ENCODE measurements around the gene ZNF436. TPM values are rescaled to one million over a fixed set of nuclear protein-coding genes. Genes with fewer than 3 reads are reported as not detected.

Gene ZNF436
- total and polyA plus RNA-seq, 2 of the 13 experiments (the other 11 are each of a cell fraction or from before 2014, with no cell fraction given), result 4.3 to 9.9 TPM

- TF ChIP-seq, protein P1, sequence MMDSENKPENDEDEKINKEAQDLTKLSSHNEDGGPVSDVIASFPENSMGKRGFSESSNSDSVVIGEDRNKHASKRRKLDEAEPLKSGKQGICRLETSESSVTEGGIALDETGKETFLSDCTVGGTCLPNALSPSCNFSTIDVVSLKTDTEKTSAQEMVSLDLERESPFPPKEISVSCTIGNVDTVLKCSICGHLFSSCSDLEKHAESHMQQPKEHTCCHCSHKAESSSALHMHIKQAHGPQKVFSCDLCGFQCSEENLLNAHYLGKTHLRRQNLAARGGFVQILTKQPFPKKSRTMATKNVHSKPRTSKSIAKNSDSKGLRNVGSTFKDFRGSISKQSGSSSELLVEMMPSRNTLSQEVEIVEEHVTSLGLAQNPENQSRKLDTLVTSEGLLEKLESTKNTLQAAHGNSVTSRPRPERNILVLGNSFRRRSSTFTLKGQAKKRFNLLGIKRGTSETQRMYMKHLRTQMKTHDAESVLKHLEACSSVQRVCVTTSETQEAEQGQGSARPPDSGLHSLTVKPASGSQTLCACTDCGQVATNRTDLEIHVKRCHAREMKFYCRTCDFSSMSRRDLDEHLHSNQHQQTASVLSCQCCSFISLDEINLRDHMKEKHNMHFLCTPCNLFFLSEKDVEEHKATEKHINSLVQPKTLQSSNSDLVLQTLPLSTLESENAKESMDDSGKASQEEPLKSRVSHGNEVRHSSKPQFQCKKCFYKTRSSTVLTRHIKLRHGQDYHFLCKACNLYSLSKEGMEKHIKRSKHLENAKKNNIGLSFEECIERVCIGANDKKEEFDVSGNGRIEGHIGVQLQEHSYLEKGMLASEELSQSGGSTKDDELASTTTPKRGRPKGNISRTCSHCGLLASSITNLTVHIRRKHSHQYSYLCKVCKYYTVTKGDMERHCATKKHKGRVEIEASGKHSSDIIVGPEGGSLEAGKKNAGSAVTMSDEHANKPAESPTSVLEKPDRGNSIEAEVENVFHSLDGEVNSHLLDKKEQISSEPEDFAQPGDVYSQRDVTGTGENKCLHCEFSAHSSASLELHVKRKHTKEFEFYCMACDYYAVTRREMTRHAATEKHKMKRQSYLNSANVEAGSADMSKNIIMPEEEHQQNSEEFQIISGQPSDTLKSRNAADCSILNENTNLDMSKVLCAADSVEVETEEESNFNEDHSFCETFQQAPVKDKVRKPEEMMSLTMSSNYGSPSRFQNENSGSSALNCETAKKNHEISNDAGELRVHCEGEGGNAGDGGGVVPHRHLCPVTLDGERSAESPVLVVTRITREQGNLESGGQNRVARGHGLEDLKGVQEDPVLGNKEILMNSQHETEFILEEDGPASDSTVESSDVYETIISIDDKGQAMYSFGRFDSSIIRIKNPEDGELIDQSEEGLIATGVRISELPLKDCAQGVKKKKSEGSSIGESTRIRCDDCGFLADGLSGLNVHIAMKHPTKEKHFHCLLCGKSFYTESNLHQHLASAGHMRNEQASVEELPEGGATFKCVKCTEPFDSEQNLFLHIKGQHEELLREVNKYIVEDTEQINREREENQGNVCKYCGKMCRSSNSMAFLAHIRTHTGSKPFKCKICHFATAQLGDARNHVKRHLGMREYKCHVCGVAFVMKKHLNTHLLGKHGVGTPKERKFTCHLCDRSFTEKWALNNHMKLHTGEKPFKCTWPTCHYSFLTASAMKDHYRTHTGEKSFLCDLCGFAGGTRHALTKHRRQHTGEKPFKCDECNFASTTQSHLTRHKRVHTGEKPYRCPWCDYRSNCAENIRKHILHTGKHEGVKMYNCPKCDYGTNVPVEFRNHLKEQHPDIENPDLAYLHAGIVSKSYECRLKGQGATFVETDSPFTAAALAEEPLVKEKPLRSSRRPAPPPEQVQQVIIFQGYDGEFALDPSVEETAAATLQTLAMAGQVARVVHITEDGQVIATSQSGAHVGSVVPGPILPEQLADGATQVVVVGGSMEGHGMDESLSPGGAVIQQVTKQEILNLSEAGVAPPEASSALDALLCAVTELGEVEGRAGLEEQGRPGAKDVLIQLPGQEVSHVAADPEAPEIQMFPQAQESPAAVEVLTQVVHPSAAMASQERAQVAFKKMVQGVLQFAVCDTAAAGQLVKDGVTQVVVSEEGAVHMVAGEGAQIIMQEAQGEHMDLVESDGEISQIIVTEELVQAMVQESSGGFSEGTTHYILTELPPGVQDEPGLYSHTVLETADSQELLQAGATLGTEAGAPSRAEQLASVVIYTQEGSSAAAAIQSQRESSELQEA (CRISPR knock-in tag; IDR thresholded peaks at IDR 0.05; ENCODE audit: not compliant biosample characterization), result no peak
- TF ChIP-seq ZBTB7A (CRISPR knock-in tag; IDR thresholded peaks at IDR 0.05) (no peak), NCOA2 (CRISPR knock-in tag; IDR thresholded peaks at IDR 0.05) (no peak), ZKSCAN5 (CRISPR knock-in tag; IDR thresholded peaks at IDR 0.05) (no peak), ISX (CRISPR knock-in tag; conservative IDR thresholded peaks at IDR 0.05) (no peak), ZNF138 (CRISPR knock-in tag; IDR thresholded peaks at IDR 0.05; ENCODE audit: low read depth) (no peak), ZNF280B (CRISPR knock-in tag; IDR thresholded peaks at IDR 0.05; ENCODE audit: borderline replicate concordance) (no peak), HES4 (CRISPR knock-in tag; IDR thresholded peaks at IDR 0.05; ENCODE audit: borderline replicate concordance) (no peak), ZSCAN9 (CRISPR knock-in tag; IDR thresholded peaks at IDR 0.05; ENCODE audit: borderline replicate concordance) (no peak), ZNF280D (CRISPR knock-in tag; IDR thresholded peaks at IDR 0.05) (no peak)
Measured at GRCh38 chr1:23376890-23377811, 7.5 kb upstream of the ZNF436 start (continued).

Measured in HepG2 (cell line).